HG03280 (cell line): Measurements from ENCODE around the gene SPRN.
"Not testable (repeated sequence)": the region's sequence is repeated elsewhere in the genome, so short reads cannot be mapped to it uniquely, and the experiment has no call there.

Experiments
- ATAC-seq: cut with Tn5 transposase; IDR thresholded peaks from one replicate; pipeline ENCODE4 v1.9.1; 2021; ENCODE audit warnings: mild to moderate bottlenecking, moderate library complexity; ENCODE audit not compliant: unreplicated experiment

SPRN gene

GRCh38 chr10:133388973-133389818 is 35.2 kb downstream of the SPRN start:
- ATAC-seq: peak; percentile 83

- ATAC-seq: no peak
Observed at GRCh38 chr10:133388236-133388972, 36.0 kb downstream of the SPRN start.

GRCh38 chr10:133386951-133387350 is 37.5 kb downstream of the SPRN start:
- ATAC-seq: not testable (repeated sequence)

GRCh38 chr10:133385214-133385613 is 39.2 kb downstream of the SPRN start:
- no peak for ATAC-seq

GRCh38 chr10:133384071-133384470 is 40.4 kb downstream of the SPRN start:
- no peak for ATAC-seq

GRCh38 chr10:133383551-133383950 is 40.9 kb downstream of the SPRN start:
- no peak for ATAC-seq

- no peak for ATAC-seq
Observed at GRCh38 chr10:133381036-133381435, 43.4 kb downstream of the SPRN start.

- ATAC-seq: no peak
Observed at GRCh38 chr10:133379801-133380666, 44.4 kb downstream of the SPRN start.

GRCh38 chr10:133379152-133379800 is 45.1 kb downstream of the SPRN start, which contains the start of gene PAOX:
Gene PAOX, plus strand, starts transcription at chr10:133379262. Its CDS starts 55 bp downstream, at chr10:133379317.
- peak; percentile 57 for ATAC-seq

- peak; percentile 31 for ATAC-seq
Observed at GRCh38 chr10:133378251-133379096, 46.0 kb downstream of the SPRN start.

GRCh38 chr10:133377818-133378250 is 46.6 kb downstream of the SPRN start:
- no peak for ATAC-seq

- ATAC-seq: no peak
Observed at GRCh38 chr10:133377025-133377817, 47.2 kb downstream of the SPRN start.

- ATAC-seq: not testable (repeated sequence)
Observed at GRCh38 chr10:133376183-133376582, 48.2 kb downstream of the SPRN start.

- no peak for ATAC-seq
Observed at GRCh38 chr10:133375357-133376115, 48.9 kb downstream of the SPRN start.

- ATAC-seq: peak; percentile 97
Observed at GRCh38 chr10:133373174-133374090, 51.0 kb downstream of the SPRN start, which contains the start of gene ECHS1. Gene ECHS1, minus strand, starts transcription at chr10:133373354. Its CDS starts 21 bp downstream, at chr10:133373333.

- no peak for ATAC-seq
Observed at GRCh38 chr10:133372507-133372906, 51.9 kb downstream of the SPRN start.
